Upper lobe of left lung (tissue), 6 donors: ENCODE results near the gene FAT1. TPM values are rescaled to one million over a fixed set of nuclear protein-coding genes. Genes with fewer than 3 reads are reported as not detected.

ENCODE experiments used
- ATAC-seq, 2 donors: fragments of 200-7000 bp; cut with Tn5 transposase; one replicate each; pipeline ENCODE4 v1.9.1; 2022; ENCODE audit warnings: mild to moderate bottlenecking in 2 of 2, moderate library complexity in 2 of 2; ENCODE audit not compliant: low FRiP score in 2 of 2
- DNase-seq, 2 donors: peaks; one replicate each; pipeline ENCODE4 v3.0.0-alpha.2; 2019 to 2020
- H3K27ac ChIP-seq, 4 donors: fragments of 200-600 bp; sonication (generic); one replicate each; pipeline ENCODE4 v1.5.1; 2016 to 2019
- H3K27me3 ChIP-seq, 4 donors: fragments of 200-600 bp; sonication (generic); one replicate each; pipeline ENCODE4 v1.5.1; 2017 to 2019
- H3K36me3 ChIP-seq, 4 donors: fragments of 200-600 bp; sonication (generic); one replicate each; pipeline ENCODE4 v1.5.1; 2016 to 2019
- H3K4me1 ChIP-seq, 4 donors: fragments of 200-600 bp; sonication (generic); one replicate each; pipeline ENCODE4 v1.5.1; 2018 to 2019
- H3K4me3 ChIP-seq, 4 donors: fragments of 200-600 bp; sonication (generic); one replicate each; pipeline ENCODE4 v1.5.1; 2017 to 2019; ENCODE audit warnings: mild to moderate bottlenecking in 2 of 4, moderate library complexity in 1 of 4
- H3K9me3 ChIP-seq, 4 donors: fragments of 200-600 bp; sonication (generic); one replicate each; pipeline ENCODE4 v1.5.1; 2018 to 2019
- CTCF ChIP-seq, 6 experiments: fragments of 450-650 bp in 4 of 6; fragments of 200-600 bp in 2 of 6; sonication (generic) in 2 of 6; IDR thresholded peaks; one replicate each; pipeline ENCODE4 v1.5.1; 2016 to 2019; ENCODE audit warnings: antibody characterized with exemption in 6 of 6
- EP300 ChIP-seq, 4 donors: sonication (generic); formaldehyde crosslinking; IDR thresholded peaks; one replicate each; pipeline ENCODE4 v1.5.1; 2017; ENCODE audit warnings: antibody characterized with exemption in 4 of 4, control low read depth in 2 of 4
- POLR2A ChIP-seq, 4 donors: fragments of 450-650 bp; IDR thresholded peaks; one replicate each; pipeline ENCODE4 v1.5.1; 2016 to 2017; ENCODE audit warnings: antibody characterized with exemption in 4 of 4, mild to moderate bottlenecking in 2 of 4
- POLR2AphosphoS5 ChIP-seq, 2 donors: sonication (generic); formaldehyde crosslinking; IDR thresholded peaks; one replicate each; pipeline ENCODE4 v1.5.1; 2017; ENCODE audit warnings: antibody characterized with exemption in 2 of 2
- WGBS, 2 donors: methylation state at CpG; one replicate each; pipeline ENCODE4 v1.1.5; 2017 to 2018; 5-methylcytosine and 5-hydroxymethylcytosine counted together
- total RNA-seq, 6 donors: library from RNA; depleted of rRNA in 4 of 6; stranded (reverse); fragments of >200 nt in 4 of 6; gene quantifications; one replicate each; pipeline versions ENCODE4 v1.1.0 to v1.2.1, GENCODE V29; 2016 to 2021
- donor health status: DM: no; HTN: no; CAD: no; lungs with moderate emphysema.
- donor health status: DM: no; HTN: yes; CAD: no; lungs with severe emphysema.

The FAT1 gene
- total RNA-seq, 6 donors from 2014 or later = 42.8 to 92.2 (median 77.4) TPM

GRCh38 chr4:186554539-186554913, 169.1 kb downstream of the FAT1 start:
- H3K27me3 ChIP-seq = peaks cover 0 to 5% (median 0%) of the 10 kb centered on the region in 4 donors
- TF ChIP-seq POLR2AphosphoS5 (IDR thresholded peaks at IDR 0.05) (no peak), POLR2A (IDR thresholded peaks at IDR 0.05) (no peak), EP300 (IDR thresholded peaks at IDR 0.05) (no peak), CTCF (IDR thresholded peaks at IDR 0.05) (no peak)
- H3K4me1 ChIP-seq = peaks cover 0 to 15% (median 0%) of the 10 kb centered on the region in 4 donors
- peak overlapping the region in 3 of 4 donors; percentile 32 to 40 (median 38) for H3K4me3 ChIP-seq
- H3K36me3 ChIP-seq = no peaks in the 10 kb centered on the region
- DNase-seq (no peak), ATAC-seq (peak in 1 of 2 donors; percentile 37)
- peaks cover 0 to 4% (median 0%) of the 10 kb centered on the region in 4 donors for H3K9me3 ChIP-seq
- WGBS, 2 donors = 0 to 4% methylated on average over 12 of the region's 12 CpGs
- H3K27ac ChIP-seq = no peak overlapping the region

GRCh38 chr4:186553717-186554116, 169.9 kb downstream of the FAT1 start:
- WGBS, 2 donors = 56 to 65% methylated on average over 5 to 13 of the region's 13 CpGs

GRCh38 chr4:186551849-186552248, 171.8 kb downstream of the FAT1 start:
- no peaks in the 10 kb centered on the region for H3K36me3 ChIP-seq
- no peak overlapping the region for H3K4me3 ChIP-seq
- DNase-seq (no peak), ATAC-seq (no peak)
- H3K9me3 ChIP-seq = peaks cover 0 to 4% (median 0%) of the 10 kb centered on the region in 4 donors
- WGBS, 2 donors = 74 to 88% methylated on average over 2 of the region's 2 CpGs
- TF ChIP-seq POLR2AphosphoS5 (IDR thresholded peaks at IDR 0.05) (no peak), CTCF (IDR thresholded peaks at IDR 0.05) (no peak), EP300 (IDR thresholded peaks at IDR 0.05) (no peak), POLR2A (IDR thresholded peaks at IDR 0.05) (no peak)
- H3K4me1 ChIP-seq = peaks cover 0 to 15% (median 0%) of the 10 kb centered on the region in 4 donors
- peaks cover 0 to 5% (median 0%) of the 10 kb centered on the region in 4 donors for H3K27me3 ChIP-seq
- H3K27ac ChIP-seq = no peak overlapping the region

More at GRCh38 chr4:186553717-186554116, 169.9 kb downstream of the FAT1 start:
- TF ChIP-seq POLR2AphosphoS5 (IDR thresholded peaks at IDR 0.05) (no peak), EP300 (IDR thresholded peaks at IDR 0.05) (no peak), POLR2A (IDR thresholded peaks at IDR 0.05) (no peak), CTCF (IDR thresholded peaks at IDR 0.05) (no peak)
- ATAC-seq (no peak), DNase-seq (no peak)
- H3K27me3 ChIP-seq = peaks cover 0 to 5% (median 0%) of the 10 kb centered on the region in 4 donors
- no peak overlapping the region for H3K4me3 ChIP-seq
- H3K36me3 ChIP-seq = no peaks in the 10 kb centered on the region
- H3K4me1 ChIP-seq = peaks cover 0 to 15% (median 0%) of the 10 kb centered on the region in 4 donors
- H3K9me3 ChIP-seq = peaks cover 0 to 4% (median 0%) of the 10 kb centered on the region in 4 donors
- no peak overlapping the region for H3K27ac ChIP-seq

GRCh38 chr4:186545436-186545835, 178.2 kb downstream of the FAT1 start:
- H3K27ac ChIP-seq = no peak overlapping the region
- H3K9me3 ChIP-seq = no peaks in the 10 kb centered on the region
- no peaks in the 10 kb centered on the region for H3K27me3 ChIP-seq
- ATAC-seq (no peak), DNase-seq (no peak)
- no peaks in the 10 kb centered on the region for H3K4me1 ChIP-seq
- TF ChIP-seq POLR2AphosphoS5 (IDR thresholded peaks at IDR 0.05) (no peak), CTCF (IDR thresholded peaks at IDR 0.05) (no peak), EP300 (IDR thresholded peaks at IDR 0.05) (no peak), POLR2A (IDR thresholded peaks at IDR 0.05) (no peak)
- H3K4me3 ChIP-seq = no peak overlapping the region
- no peaks in the 10 kb centered on the region for H3K36me3 ChIP-seq
- 78 to 81% methylated on average over 7 of the region's 7 CpGs for WGBS, 2 donors

GRCh38 chr4:186543206-186543605, 180.4 kb downstream of the FAT1 start:
- Histone ChIP-seq H3K9me3 (peaks cover 0 to 4% (median 0%) of the 10 kb centered on the region in 4 donors), H3K27ac (no peak overlapping the region), H3K36me3 (no peaks in the 10 kb centered on the region), H3K27me3 (no peaks in the 10 kb centered on the region), H3K4me3 (no peak overlapping the region), H3K4me1 (no peaks in the 10 kb centered on the region)
- TF ChIP-seq POLR2A (IDR thresholded peaks at IDR 0.05) = no peak
- no peak for TF ChIP-seq CTCF (IDR thresholded peaks at IDR 0.05)
- TF ChIP-seq EP300 (IDR thresholded peaks at IDR 0.05) = no peak
- TF ChIP-seq POLR2AphosphoS5 (IDR thresholded peaks at IDR 0.05) = no peak
- DNase-seq (no peak), ATAC-seq (no peak)
- 98 to 100% methylated on average over 2 of the region's 2 CpGs for WGBS, 2 donors
